ENCODE data around the gene SLC24A3.

- TF ChIP-seq CTCF (IDR thresholded peaks at IDR 0.05; ENCODE audit: low read depth, low read length, poor library complexity, severe bottlenecking) (no peak), EZH2phosphoT487 (IDR thresholded peaks at IDR 0.05; ENCODE audit: borderline replicate concordance, low read length) (no peak)
These were observed 344.8 kb downstream of the SLC24A3 start for GRCh38 chr20:19557291-19557690.

All from DOHH2 (cell line).